Measurements from ENCODE around the gene LSM3. TPM values are rescaled to one million over a fixed set of nuclear protein-coding genes. Genes with fewer than 3 reads are reported as not detected.

The LSM3 gene
- total RNA-seq, 1 donor from 2014 or later: 24.9 TPM

DNA sequence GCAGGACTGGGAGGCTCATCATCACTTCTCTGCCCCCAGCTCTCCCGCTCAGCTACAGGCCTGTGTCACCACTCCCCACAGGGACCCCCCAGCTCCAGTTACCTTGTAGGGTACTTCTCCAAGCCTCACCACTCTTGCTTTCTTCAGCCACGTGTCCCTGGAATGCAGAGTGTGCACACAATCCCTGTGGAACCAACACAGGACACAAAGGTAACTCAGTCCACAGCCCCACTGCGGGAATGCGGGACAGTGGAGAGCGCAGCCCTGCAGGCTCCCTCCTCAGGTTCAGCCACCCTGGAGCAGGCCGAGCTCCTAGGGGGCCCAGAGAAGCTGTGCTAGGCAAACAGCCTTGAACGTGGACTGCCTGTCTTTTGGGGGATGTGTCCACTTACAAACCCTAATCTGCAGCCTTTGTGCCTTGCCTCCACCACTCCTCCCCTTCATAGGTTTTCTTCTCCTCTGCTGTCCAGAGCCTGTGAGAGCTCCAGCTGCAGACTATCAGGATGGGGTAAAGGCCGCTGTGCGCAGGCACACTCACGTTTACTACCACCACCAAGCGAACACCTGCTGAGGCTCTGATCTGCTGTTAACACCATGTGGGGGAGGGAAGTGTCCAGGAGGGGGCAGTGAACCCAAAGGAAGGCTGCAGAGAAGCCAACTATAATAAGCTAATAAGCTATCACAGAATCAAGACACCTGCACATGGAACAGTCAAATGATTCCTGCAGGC is 26.2 kb upstream of the LSM3 start:
- no peak overlapping the region for H3K4me3 ChIP-seq (ENCODE audit: low read depth, low read length)
- no peak for DNase-seq (ENCODE audit: low read depth)
- TF ChIP-seq, protein P1, sequence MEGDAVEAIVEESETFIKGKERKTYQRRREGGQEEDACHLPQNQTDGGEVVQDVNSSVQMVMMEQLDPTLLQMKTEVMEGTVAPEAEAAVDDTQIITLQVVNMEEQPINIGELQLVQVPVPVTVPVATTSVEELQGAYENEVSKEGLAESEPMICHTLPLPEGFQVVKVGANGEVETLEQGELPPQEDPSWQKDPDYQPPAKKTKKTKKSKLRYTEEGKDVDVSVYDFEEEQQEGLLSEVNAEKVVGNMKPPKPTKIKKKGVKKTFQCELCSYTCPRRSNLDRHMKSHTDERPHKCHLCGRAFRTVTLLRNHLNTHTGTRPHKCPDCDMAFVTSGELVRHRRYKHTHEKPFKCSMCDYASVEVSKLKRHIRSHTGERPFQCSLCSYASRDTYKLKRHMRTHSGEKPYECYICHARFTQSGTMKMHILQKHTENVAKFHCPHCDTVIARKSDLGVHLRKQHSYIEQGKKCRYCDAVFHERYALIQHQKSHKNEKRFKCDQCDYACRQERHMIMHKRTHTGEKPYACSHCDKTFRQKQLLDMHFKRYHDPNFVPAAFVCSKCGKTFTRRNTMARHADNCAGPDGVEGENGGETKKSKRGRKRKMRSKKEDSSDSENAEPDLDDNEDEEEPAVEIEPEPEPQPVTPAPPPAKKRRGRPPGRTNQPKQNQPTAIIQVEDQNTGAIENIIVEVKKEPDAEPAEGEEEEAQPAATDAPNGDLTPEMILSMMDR (conservative IDR thresholded peaks at IDR 0.05; ENCODE audit: low read depth, low read length): peak; percentile 35

DNA sequence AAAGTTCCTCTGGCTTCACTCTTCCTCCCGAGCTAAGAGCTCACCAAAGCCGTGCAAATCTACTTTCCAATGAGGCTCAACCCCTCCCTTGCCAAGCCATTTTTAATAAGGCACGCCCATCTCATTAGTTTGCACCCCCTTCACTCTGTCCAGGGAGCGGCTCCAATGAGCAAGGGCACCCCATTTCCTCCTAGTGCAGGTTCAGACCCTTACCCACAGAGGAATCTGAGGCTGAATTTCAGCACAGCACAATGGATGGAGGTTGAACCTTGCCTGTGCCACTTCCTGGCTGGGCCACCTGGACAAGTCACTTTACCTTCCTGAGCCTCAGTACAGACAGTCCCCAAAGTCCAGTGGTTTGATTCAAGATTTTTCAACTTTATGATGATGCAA is 25.7 kb upstream of the LSM3 start:
- TF ChIP-seq, protein P1 (conservative IDR thresholded peaks at IDR 0.05; ENCODE audit: low read depth, low read length): no peak
- H3K4me3 ChIP-seq (ENCODE audit: low read depth, low read length): no peak overlapping the region
- no peak for DNase-seq (ENCODE audit: low read depth)

DNA sequence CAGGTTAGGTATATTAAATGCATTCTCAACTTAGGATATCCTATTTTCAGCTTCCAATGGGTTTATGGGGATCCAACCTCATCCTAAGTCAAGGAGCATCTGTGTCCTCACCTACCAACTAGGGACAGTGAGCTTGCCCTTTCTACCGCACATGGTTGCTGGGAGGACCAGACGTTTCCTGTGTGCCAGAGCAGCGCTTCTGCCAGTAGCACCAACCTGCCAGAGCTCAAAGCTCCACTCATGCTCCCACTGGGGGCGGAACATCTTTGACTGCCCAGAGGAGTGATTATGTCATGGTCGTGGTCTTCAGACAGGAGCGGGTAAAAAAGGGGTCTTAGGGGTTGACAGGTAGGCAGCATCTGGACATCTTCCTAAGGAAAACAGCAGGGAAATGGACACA is 25.0 kb upstream of the LSM3 start:
- TF ChIP-seq, protein P1 (conservative IDR thresholded peaks at IDR 0.05; ENCODE audit: low read depth, low read length): no peak
- no peak overlapping the region for H3K4me3 ChIP-seq (ENCODE audit: low read depth, low read length)
- DNase-seq (ENCODE audit: low read depth): no peak

DNA sequence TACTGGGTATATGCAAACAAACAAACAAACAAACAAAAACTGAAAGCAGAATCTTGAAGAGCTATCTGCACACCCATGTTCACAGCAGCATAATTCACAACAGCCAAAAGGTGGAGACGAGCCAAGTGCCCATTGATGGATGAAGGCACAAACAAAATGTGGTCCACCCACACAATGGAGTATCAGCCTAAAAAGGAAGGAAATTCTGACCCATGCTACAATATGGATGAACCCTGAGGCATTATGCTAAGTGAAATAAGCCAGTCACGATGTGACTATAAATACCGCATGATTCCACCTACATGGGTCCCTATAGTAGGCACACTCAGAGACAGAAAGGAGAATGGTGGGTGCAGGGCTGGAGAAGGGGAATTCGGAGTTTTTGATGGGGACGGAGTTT is 24.3 kb upstream of the LSM3 start:
- TF ChIP-seq, protein P1 (conservative IDR thresholded peaks at IDR 0.05; ENCODE audit: low read depth, low read length): no peak
- DNase-seq (ENCODE audit: low read depth): no peak
- no peak overlapping the region for H3K4me3 ChIP-seq (ENCODE audit: low read depth, low read length)

DNA sequence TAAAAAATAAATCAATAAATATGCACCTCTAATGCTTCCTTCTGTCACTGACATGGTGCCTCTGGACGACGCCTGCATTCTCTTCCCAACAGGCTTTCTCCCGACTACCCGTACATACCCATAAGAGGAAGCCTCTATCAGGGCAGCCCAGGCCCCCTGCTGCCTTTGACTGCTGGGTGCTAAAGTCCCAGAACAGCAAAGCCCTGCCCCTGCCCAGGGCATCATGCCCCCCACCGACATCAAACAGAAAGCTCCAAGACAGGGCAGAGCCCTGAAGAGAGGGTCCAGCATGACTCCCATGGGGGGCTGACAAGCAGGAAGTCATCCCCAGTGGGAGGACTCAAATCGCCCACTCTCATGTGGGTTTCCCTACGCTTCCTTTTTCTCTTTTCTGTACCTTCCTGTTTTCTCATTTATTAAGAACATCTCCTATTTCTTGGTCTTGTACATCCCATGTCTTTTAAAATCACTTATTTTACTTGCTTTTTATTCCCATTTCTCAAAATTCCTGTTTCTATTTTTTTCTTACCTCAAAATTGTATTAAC is 23.6 kb upstream of the LSM3 start:
- DNase-seq (ENCODE audit: low read depth): no peak
- H3K4me3 ChIP-seq (ENCODE audit: low read depth, low read length): no peak overlapping the region
- TF ChIP-seq, protein P1 (conservative IDR thresholded peaks at IDR 0.05; ENCODE audit: low read depth, low read length): no peak

DNA sequence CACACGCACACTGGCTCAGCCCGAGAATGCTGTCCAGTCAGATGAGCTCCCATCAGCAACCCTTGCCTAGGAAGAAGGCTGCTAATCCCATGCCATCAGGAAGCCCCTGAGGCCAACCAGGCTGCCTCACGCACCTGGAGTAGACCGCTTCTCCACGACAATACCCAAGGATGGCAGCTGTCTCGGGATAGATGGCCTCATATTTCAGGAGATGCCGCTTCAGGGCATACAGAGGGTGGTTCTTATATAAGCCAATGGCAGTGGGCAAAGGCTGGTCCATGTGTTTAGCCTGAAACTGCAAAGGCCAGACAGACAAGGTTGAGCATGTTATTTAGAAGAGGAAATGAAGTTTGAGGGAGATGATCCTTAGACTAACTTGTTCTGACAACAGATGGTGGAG is 22.4 kb upstream of the LSM3 start:
- no peak for DNase-seq (ENCODE audit: low read depth)
- H3K4me3 ChIP-seq (ENCODE audit: low read depth, low read length): no peak overlapping the region

More for the DNA sequence above, 22.4 kb upstream of the LSM3 start:
- TF ChIP-seq, protein P1 (conservative IDR thresholded peaks at IDR 0.05; ENCODE audit: low read depth, low read length): no peak

All from epithelial cell of proximal tubule (primary cell).